Fibroblast of lung (primary cell): ENCODE data around the gene DNAI1. TPM values are rescaled to one million over a fixed set of nuclear protein-coding genes. Genes with fewer than 3 reads are reported as not detected.

Experiments used
- DNase-seq, 2 donors: peaks; one replicate each; pipeline versions ENCODE4 v3.0.0 to v3.0.0-alpha.2; 2010; ENCODE audit warnings: low read depth in 2 of 2
- H2AFZ ChIP-seq: 2 replicates; pipeline ENCODE4 v1.5.1; 2012; ENCODE audit warnings: low read length, control low read depth, inconsistent platforms
- H3K27ac ChIP-seq: 2 replicates; pipeline ENCODE4 v1.5.1; 2011; ENCODE audit warnings: low read length, control low read depth; ENCODE audit not compliant: insufficient read depth
- H3K27me3 ChIP-seq: 2 replicates; pipeline ENCODE4 v1.5.1; 2011; ENCODE audit warnings: mild to moderate bottlenecking, low read length; ENCODE audit not compliant: control insufficient read depth, insufficient read depth
- H3K36me3 ChIP-seq: 2 replicates; pipeline ENCODE4 v1.5.1; 2011; ENCODE audit warnings: low read length; ENCODE audit not compliant: control insufficient read depth, insufficient read depth
- H3K4me1 ChIP-seq: 2 replicates; pipeline ENCODE4 v1.5.1; 2011; ENCODE audit warnings: low read length; ENCODE audit not compliant: control insufficient read depth, insufficient read depth; ENCODE audit errors: extremely low read depth
- H3K4me2 ChIP-seq: 2 replicates; pipeline ENCODE4 v1.5.1; 2011; ENCODE audit warnings: low read length, control low read depth; ENCODE audit not compliant: insufficient read depth; ENCODE audit errors: extremely low read depth
- H3K4me3 ChIP-seq, 4 experiments: fragments of 200-600 bp in 1 of 4; sonication (generic) in 1 of 4; replicated peaks in 1 of 4; 2 replicates each; pipeline ENCODE4 v1.5.1; 2011 to 2016; ENCODE audit warnings: low read length in 4 of 4, low read depth in 3 of 4, mild to moderate bottlenecking in 3 of 4, control low read depth in 2 of 4, inconsistent platforms in 1 of 4, mixed read lengths in 1 of 4; ENCODE audit not compliant: insufficient read depth in 1 of 4; ENCODE audit errors: control extremely low read depth in 1 of 4
- H3K79me2 ChIP-seq: 2 replicates; pipeline ENCODE4 v1.5.1; 2012; ENCODE audit warnings: mild to moderate bottlenecking, low read length, inconsistent platforms; ENCODE audit not compliant: control insufficient read depth, insufficient read depth
- H3K9ac ChIP-seq: 2 replicates; pipeline ENCODE4 v1.5.1; 2011; ENCODE audit warnings: mild to moderate bottlenecking, low read length, control low read depth; ENCODE audit not compliant: insufficient read depth
- H3K9me3 ChIP-seq: 2 replicates; pipeline ENCODE4 v1.5.1; 2012; ENCODE audit warnings: low read depth, low read length; ENCODE audit not compliant: control insufficient read depth, insufficient read depth
- H4K20me1 ChIP-seq: 2 replicates; pipeline ENCODE4 v1.5.1; 2011; ENCODE audit warnings: low read length; ENCODE audit not compliant: control insufficient read depth, insufficient read depth; ENCODE audit errors: extremely low read depth
- CTCF ChIP-seq, 2 donors: IDR thresholded peaks in 1 of 2; conservative IDR thresholded peaks in 1 of 2; 1 replicate in 1 of 2; 2 replicates in 1 of 2; pipeline ENCODE4 v1.5.1; 2011 to 2012; ENCODE audit warnings: low read length in 2 of 2, control low read depth in 1 of 2, inconsistent platforms in 1 of 2, low read depth in 1 of 2, mild to moderate bottlenecking in 1 of 2
- EZH2 ChIP-seq: IDR thresholded peaks from 2 replicates; pipeline ENCODE4 v1.5.1; 2012; ENCODE audit warnings: low read length, control low read depth, mild to moderate bottlenecking; ENCODE audit errors: missing control alignments
- polyA plus RNA-seq, 2 donors: library from polyadenylated mRNA; depleted of rRNA in 1 of 2; stranded (reverse) in 1 of 2; unstranded in 1 of 2; fragments of >200 nt; gene quantifications; 2 replicates each; pipeline ENCODE4 v1.2.1, GENCODE V29; 2011 to 2012; ENCODE audit warnings: missing spikeins in 1 of 2
- total RNA-seq: library from RNA; depleted of rRNA; stranded (reverse); fragments of >200 nt; gene quantifications from 2 replicates; pipeline ENCODE4 v1.2.1, GENCODE V29; 2014

DNAI1 gene
- total and polyA plus RNA-seq, 2 donors (not counting 1 experiment from before 2014, with no cell fraction given): not detected

- no peak for DNase-seq
- H3K27me3 ChIP-seq: peaks cover 9% of the 10 kb centered on the region
These were observed 49.9 kb downstream of the DNAI1 start for GRCh38 chr9:34508463-34508862.

GRCh38 chr9:34508951-34509350 lies 50.3 kb downstream of the DNAI1 start:
- Histone ChIP-seq H3K9ac (no peak overlapping the region), H2AFZ (no peak overlapping the region), H3K4me2 (no peak overlapping the region), H3K79me2 (no peaks in the 10 kb centered on the region), H3K27me3 (peaks cover 4% of the 10 kb centered on the region), H3K27ac (no peak overlapping the region), H3K9me3 (no peaks in the 10 kb centered on the region), H4K20me1 (no peaks in the 10 kb centered on the region), H3K4me1 (no peaks in the 10 kb centered on the region), H3K4me3 (no peak overlapping the region), H3K36me3 (no peaks in the 10 kb centered on the region)
- TF ChIP-seq CTCF (conservative IDR thresholded peaks at IDR 0.05 in 1 of 2, IDR thresholded peaks at IDR 0.05 in 1 of 2; ENCODE audit: low read depth in 1 of 2, low read length in 2 of 2) (no peak), EZH2 (no peak)
- DNase-seq: no peak

More at GRCh38 chr9:34508463-34508862, 49.9 kb downstream of the DNAI1 start:
- Histone ChIP-seq H3K36me3 (no peaks in the 10 kb centered on the region), H3K9me3 (no peaks in the 10 kb centered on the region), H3K4me3 (no peak overlapping the region), H4K20me1 (no peaks in the 10 kb centered on the region), H3K27ac (no peak overlapping the region), H3K9ac (no peak overlapping the region), H3K4me1 (no peaks in the 10 kb centered on the region), H2AFZ (no peak overlapping the region), H3K79me2 (no peaks in the 10 kb centered on the region), H3K4me2 (no peak overlapping the region)
- TF ChIP-seq EZH2: no peak
- no peak for TF ChIP-seq CTCF (conservative IDR thresholded peaks at IDR 0.05 in 1 of 2, IDR thresholded peaks at IDR 0.05 in 1 of 2; ENCODE audit: low read depth in 1 of 2, low read length in 2 of 2)

GRCh38 chr9:34510497-34511468 lies 52.2 kb downstream of the DNAI1 start:
- Histone ChIP-seq H3K4me3 (no peak overlapping the region), H3K4me1 (no peaks in the 10 kb centered on the region), H2AFZ (no peak overlapping the region), H3K27me3 (peaks cover 3% of the 10 kb centered on the region), H3K9ac (no peak overlapping the region), H3K9me3 (no peaks in the 10 kb centered on the region), H4K20me1 (no peaks in the 10 kb centered on the region), H3K4me2 (no peak overlapping the region), H3K27ac (no peak overlapping the region), H3K36me3 (no peaks in the 10 kb centered on the region), H3K79me2 (no peaks in the 10 kb centered on the region)
- TF ChIP-seq CTCF (conservative IDR thresholded peaks at IDR 0.05 in 1 of 2, IDR thresholded peaks at IDR 0.05 in 1 of 2; ENCODE audit: low read depth in 1 of 2, low read length in 2 of 2) (no peak), EZH2 (no peak)
- DNase-seq: no peak
